Upper lobe of left lung (tissue), 4 donors: ENCODE data around the gene PDPK1.
"Not testable (repeated sequence)": the region's sequence is repeated elsewhere in the genome, so short reads cannot be mapped to it uniquely, and the experiment has no call there.

Experiments
- CTCF ChIP-seq, 6 experiments: fragments of 450-650 bp in 4 of 6; fragments of 200-600 bp in 2 of 6; sonication (generic) in 2 of 6; IDR thresholded peaks; one replicate each; pipeline ENCODE4 v1.5.1; 2016 to 2019; ENCODE audit warnings: antibody characterized with exemption in 6 of 6
- POLR2A ChIP-seq, 4 donors: fragments of 450-650 bp; IDR thresholded peaks; one replicate each; pipeline ENCODE4 v1.5.1; 2016 to 2017; ENCODE audit warnings: antibody characterized with exemption in 4 of 4, mild to moderate bottlenecking in 2 of 4
- POLR2AphosphoS5 ChIP-seq, 2 donors: sonication (generic); formaldehyde crosslinking; IDR thresholded peaks; one replicate each; pipeline ENCODE4 v1.5.1; 2017; ENCODE audit warnings: antibody characterized with exemption in 2 of 2

GRCh38 chr16:2639071-2639721 lies 101.4 kb downstream of the PDPK1 start:
- TF ChIP-seq POLR2AphosphoS5, CTCF, POLR2A (IDR thresholded peaks at IDR 0.05): not testable (repeated sequence)
